ENCODE data around the gene ZFAND3. TPM values are rescaled to one million over a fixed set of nuclear protein-coding genes. Genes with fewer than 3 reads are reported as not detected.

Gene ZFAND3
- total RNA-seq, 1 experiment from 2014 or later, result 64.0 TPM

DNA sequence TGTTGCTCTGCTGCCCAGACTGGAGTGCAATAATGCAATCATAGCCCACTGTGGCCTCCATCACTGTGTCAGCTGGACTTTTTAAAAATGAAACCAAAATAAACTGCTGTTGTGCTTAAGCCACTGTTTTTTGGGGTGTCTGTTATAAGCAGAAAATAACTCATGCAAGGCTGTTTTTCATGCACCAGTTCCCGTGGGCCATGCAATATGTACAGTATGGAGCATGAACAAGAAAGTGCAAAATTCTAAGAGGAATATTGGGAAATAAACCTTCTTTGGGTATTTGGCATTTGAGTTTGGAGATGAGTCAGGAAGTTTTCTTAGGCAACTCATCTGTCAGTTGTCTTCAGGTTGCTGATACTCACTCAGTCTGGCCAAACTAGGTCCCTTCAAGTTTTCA, 14.9 kb upstream of the ZFAND3 start:
- Histone ChIP-seq H3K9me3 (ENCODE audit: low read depth, low read length, poor library complexity, severe bottlenecking) (no peaks in the 10 kb centered on the region), H3K27ac (ENCODE audit: low read depth, low read length, poor library complexity, severe bottlenecking) (no peak overlapping the region), H3K4me3 (ENCODE audit: low read depth, low read length, poor library complexity, severe bottlenecking) (no peak overlapping the region), H3K4me1 (ENCODE audit: insufficient read depth, low read length, poor library complexity, severe bottlenecking) (no peaks in the 10 kb centered on the region), H3K36me3 (ENCODE audit: insufficient read depth, low read length, poor library complexity, severe bottlenecking) (no peaks in the 10 kb centered on the region), H3K27me3 (replicated peaks; ENCODE audit: insufficient read depth, low read depth, low read length, poor library complexity) (no peaks in the 10 kb centered on the region)
- intact Hi-C loops (cut with micrococcal nuclease; ENCODE audit: unreplicated experiment), result no loop called here
- ChIA-PET POLR2A (ENCODE audit: low non-redundant PET) (interaction anchor here (0.6 kb wide), 1 partner anchor 18 kb away, joined by 3 read pairs; no protein-coding TSS in a partner anchor), CTCF (no interaction called here)
- DNase-seq (ENCODE audit: low spot score), result no peak
- no TSS peak for BruUV-seq (replicated peaks)
- no peak for TF ChIP-seq EZH2 (IDR thresholded peaks at IDR 0.05; ENCODE audit: borderline replicate concordance, low read depth, low read length, poor library complexity, severe bottlenecking)
- TF ChIP-seq, protein P1, sequence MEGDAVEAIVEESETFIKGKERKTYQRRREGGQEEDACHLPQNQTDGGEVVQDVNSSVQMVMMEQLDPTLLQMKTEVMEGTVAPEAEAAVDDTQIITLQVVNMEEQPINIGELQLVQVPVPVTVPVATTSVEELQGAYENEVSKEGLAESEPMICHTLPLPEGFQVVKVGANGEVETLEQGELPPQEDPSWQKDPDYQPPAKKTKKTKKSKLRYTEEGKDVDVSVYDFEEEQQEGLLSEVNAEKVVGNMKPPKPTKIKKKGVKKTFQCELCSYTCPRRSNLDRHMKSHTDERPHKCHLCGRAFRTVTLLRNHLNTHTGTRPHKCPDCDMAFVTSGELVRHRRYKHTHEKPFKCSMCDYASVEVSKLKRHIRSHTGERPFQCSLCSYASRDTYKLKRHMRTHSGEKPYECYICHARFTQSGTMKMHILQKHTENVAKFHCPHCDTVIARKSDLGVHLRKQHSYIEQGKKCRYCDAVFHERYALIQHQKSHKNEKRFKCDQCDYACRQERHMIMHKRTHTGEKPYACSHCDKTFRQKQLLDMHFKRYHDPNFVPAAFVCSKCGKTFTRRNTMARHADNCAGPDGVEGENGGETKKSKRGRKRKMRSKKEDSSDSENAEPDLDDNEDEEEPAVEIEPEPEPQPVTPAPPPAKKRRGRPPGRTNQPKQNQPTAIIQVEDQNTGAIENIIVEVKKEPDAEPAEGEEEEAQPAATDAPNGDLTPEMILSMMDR (conservative IDR thresholded peaks at IDR 0.05; ENCODE audit: low read depth, low read length), result no peak

DNA sequence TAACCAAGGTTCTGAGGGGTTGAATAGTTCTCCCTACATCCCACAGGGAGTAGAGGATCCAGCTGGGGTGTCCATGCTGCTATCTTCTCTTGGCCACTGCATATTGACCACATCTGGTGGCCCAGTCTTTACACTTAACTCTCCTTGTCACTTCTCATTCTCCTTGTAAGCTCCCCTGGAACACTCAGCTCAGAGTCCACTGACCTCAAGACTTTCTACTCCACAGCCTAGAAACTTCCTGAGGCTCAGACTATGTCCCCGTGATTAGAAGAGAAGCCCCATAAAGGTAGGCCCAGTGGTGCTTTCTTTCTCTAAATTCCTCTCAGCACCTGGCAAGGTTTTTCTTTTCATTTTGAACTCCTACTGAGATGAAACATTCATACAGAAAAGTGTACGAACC, 13.3 kb upstream of the ZFAND3 start:
- ChIA-PET CTCF (no interaction called here), POLR2A (ENCODE audit: low non-redundant PET) (interaction anchor here (0.7 kb wide), 1 partner anchor 204 kb away, joined by 3 read pairs; no protein-coding TSS in a partner anchor)
- BruUV-seq (replicated peaks), result no TSS peak
- Histone ChIP-seq H3K27ac (ENCODE audit: low read depth, low read length, poor library complexity, severe bottlenecking) (no peak overlapping the region), H3K4me3 (ENCODE audit: low read depth, low read length, poor library complexity, severe bottlenecking) (no peak overlapping the region), H3K27me3 (replicated peaks; ENCODE audit: insufficient read depth, low read depth, low read length, poor library complexity) (no peaks in the 10 kb centered on the region), H3K36me3 (ENCODE audit: insufficient read depth, low read length, poor library complexity, severe bottlenecking) (no peaks in the 10 kb centered on the region), H3K9me3 (ENCODE audit: low read depth, low read length, poor library complexity, severe bottlenecking) (no peaks in the 10 kb centered on the region), H3K4me1 (ENCODE audit: insufficient read depth, low read length, poor library complexity, severe bottlenecking) (no peaks in the 10 kb centered on the region)
- TF ChIP-seq, protein P1 (conservative IDR thresholded peaks at IDR 0.05; ENCODE audit: low read depth, low read length), result no peak
- TF ChIP-seq EZH2 (IDR thresholded peaks at IDR 0.05; ENCODE audit: borderline replicate concordance, low read depth, low read length, poor library complexity, severe bottlenecking), result no peak
- intact Hi-C loops (cut with micrococcal nuclease; ENCODE audit: unreplicated experiment), result no loop called here
- no peak for DNase-seq (ENCODE audit: low spot score)

DNA sequence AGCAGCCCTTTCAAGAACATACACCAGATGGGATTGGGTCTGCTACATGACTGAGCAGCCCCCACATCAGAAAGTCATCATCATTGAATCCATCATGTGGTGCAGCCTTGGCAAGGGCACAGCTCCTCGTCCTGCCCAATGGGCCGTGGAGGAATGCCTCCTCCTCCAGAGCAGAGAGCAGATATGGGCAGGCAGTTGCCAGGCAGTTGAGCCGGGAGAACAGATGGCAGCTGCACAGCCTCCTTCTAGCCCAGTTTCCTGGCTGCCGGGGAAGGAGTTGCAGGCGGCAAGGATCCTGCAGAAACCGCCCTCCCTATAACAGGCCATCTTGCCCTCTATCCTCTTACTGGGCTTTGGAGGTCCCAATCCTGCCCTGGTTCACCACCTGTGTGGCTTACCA, 11.9 kb upstream of the ZFAND3 start:
- no TSS peak for BruUV-seq (replicated peaks)
- ChIA-PET POLR2A (ENCODE audit: low non-redundant PET) (no interaction called here), CTCF (no interaction called here)
- no peak for TF ChIP-seq EZH2 (IDR thresholded peaks at IDR 0.05; ENCODE audit: borderline replicate concordance, low read depth, low read length, poor library complexity, severe bottlenecking)
- TF ChIP-seq, protein P1 (conservative IDR thresholded peaks at IDR 0.05; ENCODE audit: low read depth, low read length), result no peak
- no peak for DNase-seq (ENCODE audit: low spot score)
- H3K4me3 ChIP-seq (ENCODE audit: low read depth, low read length, poor library complexity, severe bottlenecking), result no peak overlapping the region
- H3K9me3 ChIP-seq (ENCODE audit: low read depth, low read length, poor library complexity, severe bottlenecking), result no peaks in the 10 kb centered on the region
- no peaks in the 10 kb centered on the region for H3K4me1 ChIP-seq (ENCODE audit: insufficient read depth, low read length, poor library complexity, severe bottlenecking)
- H3K36me3 ChIP-seq (ENCODE audit: insufficient read depth, low read length, poor library complexity, severe bottlenecking), result no peaks in the 10 kb centered on the region
- no peaks in the 10 kb centered on the region for H3K27me3 ChIP-seq (replicated peaks; ENCODE audit: insufficient read depth, low read depth, low read length, poor library complexity)
- intact Hi-C loops (cut with micrococcal nuclease; ENCODE audit: unreplicated experiment), result no loop called here
- no peak overlapping the region for H3K27ac ChIP-seq (ENCODE audit: low read depth, low read length, poor library complexity, severe bottlenecking)
